GM12872 (cell line): Measurements from ENCODE around the gene KDM2A.

ENCODE experiments used
- CTCF ChIP-seq: IDR thresholded peaks from 3 replicates; pipeline ENCODE4 v1.5.1; 2011; ENCODE audit warnings: low read depth, mild to moderate bottlenecking, low read length, moderate library complexity; ENCODE audit not compliant: insufficient read depth

Gene KDM2A

DNA sequence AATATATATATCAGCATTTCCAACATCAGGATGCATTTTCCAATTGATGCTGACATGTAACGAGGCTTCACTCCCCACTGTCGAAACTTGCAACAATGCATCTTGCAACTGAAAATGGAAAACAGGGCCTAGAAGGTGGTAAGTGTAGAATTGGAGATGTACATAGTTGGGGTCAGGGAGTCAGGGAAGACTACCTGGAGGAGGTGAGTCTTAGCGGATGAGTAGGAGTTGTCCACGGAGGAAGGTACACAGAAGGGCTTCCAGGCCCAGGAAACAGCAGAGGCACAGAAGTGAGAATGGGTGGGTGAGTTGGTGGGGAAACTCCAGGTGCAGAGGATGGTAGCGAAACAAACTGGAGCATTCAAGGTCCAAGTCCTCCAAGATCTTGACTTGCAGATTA, 145.2 kb downstream of the KDM2A start:
- TF ChIP-seq CTCF, result no peak

GRCh38 chr11:67264877-67265632, 146.0 kb downstream of the KDM2A start:
- TF ChIP-seq CTCF, result no peak

- TF ChIP-seq CTCF, result peak; percentile 70
Observed at GRCh38 chr11:67265633-67266448, 146.8 kb downstream of the KDM2A start.

GRCh38 chr11:67266449-67267187, 147.6 kb downstream of the KDM2A start, which contains the start of gene GRK2:
GRK2 (plus strand) TSS chr11:67266473; CDS start chr11:67266700, 227 bp downstream.
- TF ChIP-seq CTCF, result no peak

GRCh38 chr11:67267188-67268080, 148.4 kb downstream of the KDM2A start:
- no peak for TF ChIP-seq CTCF

GRCh38 chr11:67268081-67268961, 149.3 kb downstream of the KDM2A start:
- TF ChIP-seq CTCF, result 0 out of 3 replicates have a peak, but pooled peaks have one; percentile 9
